NB4 (cell line): Measurements from ENCODE around the gene MACROD2.

Experiments
- POLR2A ChIP-seq: IDR thresholded peaks from 2 replicates; pipeline ENCODE4 v1.6.1; 2011; ENCODE audit warnings: mild to moderate bottlenecking; ENCODE audit not compliant: insufficient read length; ENCODE audit errors: extremely low read depth
- TF ChIP-seq, protein P1 (sequence below): IDR thresholded peaks from one replicate; pipeline ENCODE4 v1.5.1; 2012; ENCODE audit warnings: low read depth, low read length
- TF ChIP-seq, protein P2 (sequence below): IDR thresholded peaks from 2 replicates; pipeline ENCODE4 v1.6.1; 2011; ENCODE audit warnings: low read depth, low read length

DNA sequence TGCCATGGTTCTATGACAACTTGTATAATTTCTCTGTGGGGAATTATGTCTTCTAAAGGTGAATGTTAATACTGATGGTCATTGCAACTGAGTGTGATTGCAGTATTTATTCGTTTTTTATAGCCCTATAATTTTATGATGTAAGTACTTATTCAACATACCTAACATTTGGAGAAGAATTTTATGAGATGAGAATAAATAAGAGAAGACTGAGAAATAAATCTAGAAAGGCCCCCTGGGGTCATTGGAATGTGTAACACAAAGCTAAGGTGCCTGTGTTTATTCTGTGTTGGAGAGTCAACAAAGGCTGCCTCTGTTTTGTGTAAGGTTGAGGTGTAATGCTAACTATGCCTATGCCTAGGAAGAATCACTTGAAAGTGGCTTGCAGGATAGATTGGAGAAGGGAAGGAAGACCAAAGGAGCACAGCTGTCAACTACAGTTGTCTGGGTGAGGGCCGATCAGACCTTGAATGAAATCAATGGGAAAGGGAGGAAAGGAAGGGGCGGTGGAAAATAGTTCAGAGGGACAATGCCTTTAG is 1501.3 kb downstream of the MACROD2 start:
- TF ChIP-seq, protein P1, sequence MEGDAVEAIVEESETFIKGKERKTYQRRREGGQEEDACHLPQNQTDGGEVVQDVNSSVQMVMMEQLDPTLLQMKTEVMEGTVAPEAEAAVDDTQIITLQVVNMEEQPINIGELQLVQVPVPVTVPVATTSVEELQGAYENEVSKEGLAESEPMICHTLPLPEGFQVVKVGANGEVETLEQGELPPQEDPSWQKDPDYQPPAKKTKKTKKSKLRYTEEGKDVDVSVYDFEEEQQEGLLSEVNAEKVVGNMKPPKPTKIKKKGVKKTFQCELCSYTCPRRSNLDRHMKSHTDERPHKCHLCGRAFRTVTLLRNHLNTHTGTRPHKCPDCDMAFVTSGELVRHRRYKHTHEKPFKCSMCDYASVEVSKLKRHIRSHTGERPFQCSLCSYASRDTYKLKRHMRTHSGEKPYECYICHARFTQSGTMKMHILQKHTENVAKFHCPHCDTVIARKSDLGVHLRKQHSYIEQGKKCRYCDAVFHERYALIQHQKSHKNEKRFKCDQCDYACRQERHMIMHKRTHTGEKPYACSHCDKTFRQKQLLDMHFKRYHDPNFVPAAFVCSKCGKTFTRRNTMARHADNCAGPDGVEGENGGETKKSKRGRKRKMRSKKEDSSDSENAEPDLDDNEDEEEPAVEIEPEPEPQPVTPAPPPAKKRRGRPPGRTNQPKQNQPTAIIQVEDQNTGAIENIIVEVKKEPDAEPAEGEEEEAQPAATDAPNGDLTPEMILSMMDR = no peak
- no peak for TF ChIP-seq POLR2A
- TF ChIP-seq, protein P2, sequence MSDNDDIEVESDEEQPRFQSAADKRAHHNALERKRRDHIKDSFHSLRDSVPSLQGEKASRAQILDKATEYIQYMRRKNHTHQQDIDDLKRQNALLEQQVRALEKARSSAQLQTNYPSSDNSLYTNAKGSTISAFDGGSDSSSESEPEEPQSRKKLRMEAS = no peak
